Stimulated activated CD4-positive, alpha-beta T cell treated with anti-CD3 and anti-CD28 coated beads, TNF-alpha, amount 100 ng/mL, for 48 hours (primary cell): ENCODE data around the gene CFAP74.

ENCODE experiments used
- DNase-seq, 3 donors: peaks; one replicate each; pipeline ENCODE4 v3.0.0-alpha.2; 2020; ENCODE audit warnings: low read depth in 3 of 3

Gene CFAP74, protein sequence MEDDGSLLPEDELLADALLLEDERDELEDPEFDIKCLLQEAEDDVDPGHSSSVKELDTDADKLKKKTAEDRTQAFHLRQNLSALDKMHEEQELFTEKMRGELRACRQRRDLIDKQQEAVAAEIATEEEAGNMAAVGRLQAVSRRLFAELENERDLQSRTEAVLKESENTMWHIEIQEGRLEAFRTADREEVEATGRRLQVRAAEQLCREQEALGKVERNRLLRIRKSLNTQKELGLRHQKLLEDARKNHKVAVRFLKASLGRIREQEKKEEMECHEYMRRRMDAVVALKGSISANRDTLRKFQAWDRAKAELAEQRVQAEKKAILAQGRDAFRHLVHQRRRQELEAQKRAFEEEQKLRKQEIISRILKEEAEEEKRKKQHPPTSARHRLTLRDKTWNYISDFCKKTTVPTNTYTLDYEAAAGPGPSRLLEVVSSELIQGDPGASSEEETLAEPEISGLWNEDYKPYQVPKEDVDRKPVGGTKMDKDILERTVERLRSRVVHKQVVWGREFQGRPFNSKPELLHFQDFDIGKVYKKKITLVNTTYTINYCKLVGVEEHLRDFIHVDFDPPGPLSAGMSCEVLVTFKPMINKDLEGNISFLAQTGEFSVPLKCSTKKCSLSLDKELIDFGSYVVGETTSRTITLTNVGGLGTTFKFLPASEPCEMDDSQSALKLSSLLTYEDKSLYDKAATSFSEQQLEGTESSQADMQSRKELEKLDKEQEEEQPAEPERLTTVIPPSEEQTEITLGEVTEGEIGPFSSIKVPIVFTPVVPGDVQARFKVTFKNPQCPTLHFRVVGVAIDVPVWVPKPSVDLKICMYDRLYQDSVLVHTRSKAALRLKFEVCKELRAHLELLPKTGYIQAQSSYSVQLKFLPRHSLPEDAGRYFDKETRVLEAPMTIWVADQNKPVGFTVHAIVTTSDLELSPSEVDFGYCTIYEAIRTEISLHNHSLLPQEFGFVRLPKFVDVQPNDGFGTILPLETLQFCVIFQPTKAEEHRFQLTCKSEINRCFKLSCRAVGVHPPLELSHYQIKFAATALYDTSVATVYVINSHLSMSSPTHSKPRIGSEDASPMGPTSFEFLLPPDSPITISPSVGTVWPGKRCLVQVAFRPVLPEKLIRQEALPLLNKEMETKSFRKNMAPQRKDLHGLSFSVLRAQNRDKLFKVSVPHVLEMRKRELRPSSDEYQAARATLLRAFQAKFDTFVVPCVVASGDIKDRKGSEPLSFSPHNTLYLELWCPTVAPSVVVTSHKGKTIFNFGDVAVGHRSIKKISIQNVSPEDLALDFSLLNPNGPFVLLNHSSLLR (N-terminal part only)

DNA sequence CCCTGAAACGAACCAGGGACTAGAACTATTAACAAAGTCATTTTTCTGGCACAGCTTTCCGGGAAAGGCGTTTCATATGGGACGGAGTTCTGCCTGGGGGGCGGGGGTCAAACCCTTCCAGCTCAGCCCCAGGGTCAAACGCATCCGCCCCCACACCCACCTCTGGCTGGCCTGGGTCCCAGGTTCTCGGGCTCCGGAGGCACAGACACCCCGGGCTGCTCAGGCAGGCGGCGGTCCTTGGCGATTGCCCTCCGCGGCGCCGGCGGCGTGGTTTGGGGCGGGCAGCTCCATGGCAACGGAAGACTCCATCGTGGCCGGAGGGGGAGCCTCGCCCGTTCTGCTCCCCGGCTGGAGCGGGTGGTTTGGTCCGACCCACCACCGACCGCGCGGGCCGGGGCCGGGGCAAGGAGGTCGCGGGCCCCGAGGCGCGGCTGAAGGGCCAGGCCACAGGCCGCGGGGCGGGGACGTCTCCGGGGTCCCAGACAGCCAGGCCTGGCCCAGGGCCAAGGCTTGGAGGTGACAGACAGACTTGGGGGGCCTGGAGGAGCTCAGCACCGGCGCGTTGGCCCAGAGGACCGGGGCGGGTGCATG, at the start of gene CFAP74:
CFAP74 (minus strand) TSS at position 246 of the 591 bp plus-strand sequence. CDS start 12,830 bp downstream, outside the sequence.
- peak in 1 of 3 donors; percentile 6 for DNase-seq

DNA sequence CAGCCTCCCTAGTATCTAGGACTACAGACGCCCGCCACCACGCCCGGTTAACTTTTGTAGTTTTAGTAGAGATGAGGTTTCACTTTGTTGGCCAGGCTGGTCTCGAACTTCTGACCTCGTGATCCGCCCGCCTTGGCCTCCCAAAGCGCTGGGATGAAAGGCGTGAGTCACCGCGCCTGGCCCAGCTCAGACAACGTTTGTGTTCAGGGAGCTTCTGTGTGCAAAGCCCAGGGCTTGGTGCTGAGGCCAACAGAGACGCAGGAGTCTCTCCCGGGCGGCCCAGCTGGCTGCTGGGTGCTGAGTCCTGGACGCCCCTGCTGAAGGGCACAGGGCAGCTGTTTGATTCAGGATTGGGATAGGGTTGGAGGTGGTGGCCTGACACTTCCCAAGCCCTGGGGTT, 49.6 kb upstream of the CFAP74 start:
- no peak for DNase-seq

DNA sequence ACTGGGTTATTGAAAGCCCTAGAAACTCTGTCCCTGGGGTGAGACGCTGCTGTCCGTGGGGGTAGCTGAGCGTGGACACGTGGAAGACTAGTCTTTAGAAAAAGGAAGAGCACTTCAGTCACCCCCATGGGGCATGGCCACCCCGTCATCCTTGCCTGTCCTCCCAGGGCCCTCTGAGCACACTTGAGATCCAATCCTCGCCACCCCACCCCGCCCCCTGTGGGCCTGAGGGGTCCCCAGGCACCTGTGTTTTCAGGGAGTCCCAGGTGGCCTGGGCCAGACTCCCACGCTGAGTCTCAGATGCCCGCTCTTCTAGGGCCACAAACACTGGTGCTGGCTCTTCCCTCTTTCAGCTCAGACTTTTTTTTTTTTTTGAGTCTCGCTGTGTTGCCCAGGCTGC, 49.2 kb upstream of the CFAP74 start:
- DNase-seq = no peak

DNA sequence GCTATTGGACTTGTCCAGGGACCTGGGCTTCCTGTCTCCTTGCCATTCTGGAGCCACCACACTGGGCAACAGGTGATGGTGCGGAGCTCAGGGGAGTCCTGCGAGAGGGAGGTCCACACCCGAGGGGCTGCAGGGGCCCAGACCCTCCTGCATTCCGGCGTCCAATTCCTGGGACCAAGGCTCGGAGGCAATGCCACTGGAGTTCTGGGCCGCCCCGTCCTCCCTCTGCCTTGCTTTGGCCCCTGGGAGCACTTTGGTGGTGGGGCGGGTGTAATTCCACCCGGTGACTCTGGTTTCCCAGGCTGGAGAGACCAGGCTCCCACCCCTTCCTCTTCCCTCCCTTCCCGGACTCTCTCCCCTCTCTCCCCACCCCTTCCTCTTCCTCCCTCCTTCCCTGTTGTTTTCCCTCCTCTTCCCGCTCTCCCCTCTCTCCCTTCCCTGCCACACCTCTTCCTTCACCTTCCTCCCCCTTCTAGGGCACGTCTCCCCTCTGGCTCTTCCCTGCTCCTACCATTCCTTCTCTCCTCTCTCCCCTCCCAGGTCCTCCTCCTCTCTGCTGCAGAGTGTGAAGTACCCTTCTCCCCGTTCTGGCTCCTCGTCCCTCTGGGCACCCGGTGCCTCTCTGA, 48.6 kb upstream of the CFAP74 start:
- no peak for DNase-seq

DNA sequence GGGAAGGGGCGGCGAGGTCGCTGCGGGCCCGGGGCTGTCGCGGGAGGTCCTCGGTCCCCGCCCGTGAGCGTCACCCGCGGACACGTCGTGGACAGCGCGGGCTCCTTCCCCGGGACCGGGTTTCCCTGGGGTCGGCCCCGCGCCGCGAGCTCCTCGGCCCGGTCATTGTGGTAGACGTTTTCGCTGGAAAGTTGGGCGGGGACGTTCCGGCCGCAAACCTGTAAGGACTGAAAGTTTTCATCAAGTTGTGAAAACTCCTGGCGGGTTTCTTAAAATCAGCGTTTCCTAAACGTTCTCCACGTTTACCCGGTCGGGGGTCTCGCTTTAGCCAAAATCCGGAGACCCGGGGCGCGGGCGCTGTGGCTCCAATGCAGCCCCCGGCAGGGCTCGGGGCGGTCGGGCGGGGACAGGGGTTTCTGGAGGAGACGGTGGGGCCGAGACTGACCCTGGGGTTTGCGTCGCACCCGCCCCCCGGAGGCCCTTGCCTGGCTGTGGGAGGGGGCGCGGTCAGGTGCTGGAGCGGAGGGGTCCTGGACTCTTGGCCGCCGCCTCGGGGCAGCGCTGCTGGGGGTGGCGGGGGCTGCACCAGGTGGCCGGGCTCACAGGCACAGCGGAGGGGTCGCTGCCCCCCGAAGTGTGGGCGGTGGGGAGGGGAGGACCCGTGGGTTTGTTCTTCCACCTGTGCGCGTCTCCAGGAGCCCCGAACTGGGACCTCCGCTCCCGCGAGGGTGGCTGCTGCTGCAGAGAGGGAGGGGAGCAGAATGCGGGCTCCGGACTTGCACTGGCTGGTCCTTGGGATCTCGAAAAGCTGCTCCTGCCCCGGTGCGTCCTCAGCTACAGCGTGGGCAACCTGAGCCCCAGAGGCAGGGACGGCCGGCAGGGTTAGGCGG, 47.5 kb upstream of the CFAP74 start:
- no peak for DNase-seq

DNA sequence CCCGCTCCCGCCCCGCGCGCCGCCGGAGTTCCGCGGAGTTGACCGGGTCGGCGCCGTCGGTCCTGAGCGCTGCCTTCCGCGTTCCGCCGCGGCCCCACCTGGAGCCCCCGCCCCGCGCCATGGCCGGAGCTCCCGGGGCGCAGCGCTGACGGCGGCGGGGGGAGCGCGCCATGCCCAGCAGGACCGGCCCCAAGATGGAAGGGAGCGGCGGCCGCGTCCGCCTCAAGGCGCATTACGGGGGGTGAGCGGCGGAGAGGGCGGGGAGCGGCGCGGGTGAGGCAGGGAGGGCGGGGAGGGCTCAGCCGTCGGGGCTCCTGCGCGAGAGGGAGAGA, 46.8 kb upstream of the CFAP74 start:
- no peak for DNase-seq

DNA sequence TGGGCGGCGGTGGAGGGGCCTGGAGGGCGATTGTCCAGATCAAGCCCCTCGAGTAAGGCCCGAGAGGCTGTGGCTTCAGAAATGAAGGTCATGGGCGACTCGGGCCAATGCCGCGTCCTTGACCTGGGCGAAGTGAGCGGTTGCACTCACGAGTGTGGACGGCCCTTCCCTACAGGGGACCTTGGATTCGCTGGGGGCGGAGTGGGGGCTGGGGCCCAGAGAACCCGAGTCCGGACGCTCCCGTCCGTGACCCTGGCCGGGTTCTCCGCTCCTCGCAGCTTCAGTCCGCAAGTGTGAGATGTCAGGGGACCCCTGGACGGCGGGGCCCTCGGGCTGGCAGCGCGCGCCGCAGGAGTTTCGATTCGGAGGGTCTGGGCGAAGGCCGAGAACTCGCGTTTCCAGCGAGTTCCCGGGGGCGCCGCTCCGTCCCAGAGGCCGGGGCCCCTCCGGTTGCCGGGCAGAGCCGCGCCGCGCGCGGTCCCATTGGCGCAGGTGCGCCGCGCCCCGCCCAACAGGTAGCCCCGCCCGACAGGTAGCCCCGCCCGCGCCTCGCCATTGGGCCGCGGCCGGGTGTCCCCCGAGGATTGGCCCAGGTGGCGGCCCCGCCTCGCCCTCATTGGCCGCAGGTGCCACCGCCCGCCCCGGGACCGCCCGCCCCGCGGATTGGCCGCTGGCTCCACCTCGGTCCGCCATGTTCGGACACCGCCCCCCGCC, 46.3 kb upstream of the CFAP74 start, which contains the start of gene PRKCZ:
PRKCZ (plus strand) TSS at position 694 of the 714 bp plus-strand sequence. CDS start 220 bp downstream, outside the sequence.
- peak; percentile 78 to 93 (median 86) for DNase-seq

DNA sequence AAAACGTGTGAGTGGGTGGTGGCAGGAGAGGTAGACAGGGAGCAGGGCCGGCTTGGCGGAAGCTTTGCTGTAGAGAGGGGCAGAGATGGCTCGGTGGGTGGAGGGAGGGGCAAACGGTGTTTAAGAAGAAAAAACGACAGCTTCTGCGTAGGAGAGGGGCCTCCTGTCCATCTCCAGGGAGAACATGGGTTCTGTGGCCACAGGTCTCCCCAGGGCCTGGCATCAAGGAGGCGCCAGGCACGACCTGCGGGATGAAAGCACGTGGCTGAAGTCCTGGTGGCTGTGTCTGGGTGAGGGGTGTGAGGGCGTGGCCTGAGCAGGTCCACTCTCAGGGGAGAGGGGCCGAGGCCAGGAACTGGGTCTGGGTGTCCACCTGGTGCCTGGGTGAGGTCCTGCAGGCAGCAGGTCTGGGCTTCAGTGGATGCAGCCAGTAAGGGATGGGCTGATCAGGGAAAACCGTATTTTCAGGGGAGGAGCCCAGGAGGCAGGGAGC, 45.7 kb upstream of the CFAP74 start:
- no peak for DNase-seq

DNA sequence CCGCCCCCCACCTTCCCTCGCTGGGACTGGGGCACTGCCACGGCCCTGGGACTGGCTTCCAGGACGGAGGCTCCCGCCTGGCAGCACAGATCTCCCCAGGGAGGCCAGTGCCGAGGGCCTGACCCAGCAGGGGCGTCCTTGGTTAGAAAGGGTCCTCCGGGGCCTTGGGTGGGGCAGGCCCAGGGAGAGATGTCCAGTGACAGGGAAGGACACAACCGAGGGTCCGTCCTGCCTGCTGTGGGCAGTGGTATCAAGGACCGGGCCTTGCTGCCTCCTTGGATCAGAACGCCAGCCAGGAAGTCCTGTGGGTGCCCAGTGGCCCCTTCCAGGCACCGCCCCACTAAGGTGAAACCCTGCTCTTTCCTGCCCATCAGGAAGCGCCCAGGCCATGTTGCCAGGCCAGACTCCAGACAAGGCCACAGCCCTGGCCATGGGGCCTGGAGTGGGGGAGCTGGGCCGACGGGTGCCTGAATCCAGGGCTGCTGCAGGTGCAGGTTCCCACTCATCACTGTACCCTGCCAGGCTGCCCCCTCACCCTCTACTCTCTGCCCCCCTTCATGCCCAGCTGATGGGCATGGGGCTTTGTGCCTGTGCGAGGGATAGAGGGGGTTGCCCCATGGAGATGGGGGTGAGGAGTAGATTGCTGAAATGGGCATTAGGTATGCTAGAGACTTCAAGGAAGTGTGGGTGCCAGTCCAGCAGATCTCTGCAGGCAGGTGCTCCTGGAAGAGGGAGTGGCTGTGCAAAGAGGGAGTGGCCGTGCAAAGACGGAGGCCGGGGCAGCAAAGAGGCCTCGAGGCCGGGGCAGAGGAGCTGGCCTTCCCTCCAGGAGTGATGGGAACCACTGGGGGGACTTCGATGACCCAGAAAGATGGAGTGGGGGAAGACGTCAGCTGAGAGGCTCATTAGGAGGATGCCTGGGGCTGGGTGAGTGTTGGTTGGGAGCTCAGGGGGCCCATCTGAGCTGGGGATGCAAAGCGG, 44.5 kb upstream of the CFAP74 start:
- no peak for DNase-seq

DNA sequence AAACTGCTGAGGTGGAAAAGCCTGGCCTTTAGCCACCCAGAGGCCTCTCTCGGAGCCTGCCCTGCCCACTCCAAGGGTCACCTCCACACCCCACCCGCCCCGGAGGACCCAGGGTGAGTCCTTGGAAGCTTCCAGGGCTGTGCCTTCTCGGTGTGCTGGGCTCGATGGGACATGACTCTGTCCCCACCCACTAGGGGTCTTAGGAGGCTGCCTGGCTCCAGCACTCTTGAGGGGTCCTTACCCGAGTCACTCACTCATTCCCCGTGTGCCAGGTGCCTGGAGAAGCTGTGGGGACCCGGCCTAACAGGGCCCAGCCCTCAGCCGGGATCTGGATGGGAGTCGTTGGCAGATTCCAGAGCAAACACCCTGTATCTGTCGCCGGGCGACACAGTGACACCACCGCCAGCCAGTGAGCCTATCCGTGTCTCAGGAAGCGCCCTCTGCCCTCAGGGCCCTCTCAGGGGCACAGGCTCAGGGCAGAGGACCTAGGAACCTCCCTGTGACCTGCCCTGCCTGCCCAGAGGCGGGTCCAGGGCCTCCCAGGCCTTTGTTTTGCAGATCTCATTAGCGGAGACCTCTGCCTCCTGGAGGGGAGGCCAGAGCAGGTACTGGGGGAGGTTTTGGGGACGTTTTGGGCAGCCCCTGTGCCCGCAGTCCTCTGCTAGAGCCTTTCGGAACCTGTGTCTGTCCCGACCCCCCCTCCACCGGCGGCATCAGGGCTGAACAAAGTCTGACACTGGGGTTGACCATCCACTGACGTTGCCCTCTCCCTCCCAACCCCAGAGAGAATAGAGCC, 43.6 kb upstream of the CFAP74 start:
- no peak for DNase-seq

DNA sequence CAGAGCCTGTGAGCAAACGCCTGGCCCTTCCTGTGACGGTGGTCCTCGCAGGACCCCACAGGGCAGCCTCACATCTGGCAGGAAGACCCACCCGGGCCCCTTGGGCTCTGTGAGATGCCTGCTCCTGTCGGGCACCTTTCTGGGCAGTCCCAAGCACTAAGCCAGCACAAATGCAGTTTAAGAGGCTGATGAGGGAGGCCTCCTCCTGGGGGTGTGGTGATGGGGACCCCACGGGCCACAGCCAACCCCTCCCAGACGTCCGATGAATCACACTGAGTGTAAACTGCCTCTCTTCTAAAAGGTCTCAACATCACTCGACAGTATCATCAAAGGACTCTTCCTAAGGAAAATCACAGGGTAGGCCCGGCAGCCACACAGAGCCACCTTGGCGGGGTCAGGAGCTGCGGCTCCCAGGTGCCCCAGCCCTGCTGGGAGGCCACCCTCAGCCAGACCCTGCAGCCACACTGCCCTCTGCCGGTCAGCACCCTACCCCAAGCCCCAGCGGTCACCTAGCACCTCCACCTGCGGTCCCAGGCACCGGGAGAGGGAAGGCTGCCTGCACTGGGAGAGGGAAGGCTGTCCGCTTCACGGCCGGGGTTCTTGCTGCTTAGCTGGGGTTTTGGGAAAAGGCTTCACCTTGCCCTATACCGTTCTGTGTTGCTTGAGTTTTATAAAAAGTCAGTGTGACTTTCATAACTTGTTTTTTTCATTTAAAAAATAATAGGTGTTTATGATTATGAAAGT, 42.8 kb upstream of the CFAP74 start:
- DNase-seq = peak in 1 of 3 donors; percentile 43

DNA sequence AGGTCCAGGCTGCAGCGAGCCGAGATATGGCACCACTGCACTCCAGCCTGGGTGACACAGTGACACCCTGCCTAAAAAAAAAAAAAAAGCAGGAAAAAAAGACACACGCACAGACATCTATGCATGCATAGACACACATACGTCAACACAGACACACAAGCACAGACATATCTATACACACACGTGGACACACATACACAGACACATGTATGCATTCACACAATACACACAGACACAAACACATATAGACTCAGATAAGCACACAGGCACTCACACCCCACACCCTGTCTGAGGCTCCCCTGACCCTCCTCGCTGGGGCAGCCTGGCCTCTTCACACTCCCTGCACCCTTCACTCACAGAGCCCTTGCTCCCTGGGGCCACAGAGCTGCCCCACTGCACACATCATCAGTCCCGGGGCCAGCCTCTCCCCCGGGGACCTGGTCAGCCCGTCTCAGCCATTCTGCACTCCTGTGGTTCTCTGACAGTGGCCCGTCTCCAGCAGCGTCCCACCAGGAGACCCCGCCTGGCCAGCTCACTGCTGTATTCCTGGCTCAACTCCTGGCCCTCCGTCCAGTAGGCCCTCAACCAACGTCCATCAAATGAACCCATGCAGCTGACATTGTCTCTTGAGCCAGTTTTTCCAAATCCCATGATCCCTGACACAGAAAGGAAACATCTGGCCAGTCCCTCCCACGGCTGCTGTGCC, 42.0 kb upstream of the CFAP74 start:
- no peak for DNase-seq

DNA sequence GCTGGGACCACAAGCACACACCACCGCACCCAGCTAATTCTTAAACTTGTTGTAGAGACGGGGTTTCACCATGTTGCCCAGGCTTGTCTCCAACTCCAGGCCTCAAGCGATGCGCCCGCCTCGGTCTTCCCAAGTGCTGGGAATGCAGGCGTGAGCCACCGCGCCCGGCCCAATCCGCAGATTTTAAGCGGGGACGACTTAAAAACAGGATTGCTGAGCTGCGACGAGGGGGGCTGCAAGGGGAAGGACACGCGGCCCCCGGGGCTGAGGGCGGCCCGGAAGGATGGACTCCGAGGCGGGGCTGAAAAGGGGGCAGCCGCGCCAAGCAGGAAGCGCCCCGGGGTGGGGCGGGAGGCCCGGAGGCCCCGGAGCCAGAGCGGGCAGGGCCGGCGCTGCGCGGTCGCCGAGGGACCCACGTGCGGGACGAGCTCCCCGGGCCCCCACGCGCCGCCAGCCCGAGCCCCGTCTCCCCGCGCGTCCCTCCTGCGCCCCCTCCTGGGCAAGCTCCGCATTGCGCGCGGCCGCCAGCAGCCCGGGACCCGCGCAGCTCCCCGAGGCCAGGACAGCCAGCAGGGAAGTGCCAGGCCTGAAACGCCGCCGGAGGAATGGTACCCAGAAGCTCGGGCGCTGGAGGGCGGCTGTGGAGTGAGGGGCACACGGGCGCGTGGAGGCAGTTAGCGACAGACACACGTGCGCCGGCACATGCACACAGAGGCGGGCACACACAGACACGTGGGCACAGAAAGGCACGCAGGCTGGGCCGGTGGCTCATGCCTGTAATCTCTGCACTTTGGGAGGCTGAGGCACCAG, 41.1 kb upstream of the CFAP74 start:
- peak; percentile 62 to 73 (median 67) for DNase-seq

DNA sequence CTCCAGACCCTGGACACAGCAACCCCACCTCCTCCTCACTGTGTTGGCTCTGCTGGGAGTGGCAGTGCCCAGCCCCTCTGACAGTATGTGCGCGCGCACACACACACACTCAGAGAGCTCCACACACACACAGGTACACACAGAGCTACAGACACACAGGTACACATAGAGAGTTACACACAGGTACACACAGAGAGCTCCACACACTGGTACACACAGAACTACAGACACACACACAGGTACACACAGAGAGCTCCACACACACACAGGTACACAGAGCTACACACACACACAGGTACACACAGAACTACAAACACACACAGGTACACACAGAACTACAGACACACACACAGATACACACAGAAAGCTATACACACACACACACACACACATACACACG, 40.3 kb upstream of the CFAP74 start:
- DNase-seq = no peak
